Type B pancreatic cell (in vitro differentiated cells): ENCODE data around the gene ACOXL. TPM values are rescaled to one million over a fixed set of nuclear protein-coding genes. Genes with fewer than 3 reads are reported as not detected.
"Not testable (repeated sequence)": the region's sequence is repeated elsewhere in the genome, so short reads cannot be mapped to it uniquely, and the experiment has no call there.

Source experiments
- DNase-seq: peaks from one replicate; pipeline ENCODE4 v3.0.0; 2021; ENCODE audit warnings: mixed read lengths; ENCODE audit not compliant: unreplicated experiment; ENCODE audit errors: extremely low spot score
- H3K27ac Mint-ChIP-seq: 2 replicates; pipeline ENCODE4 v1.8.0; 2021; ENCODE audit warnings: mild to moderate bottlenecking, mixed read lengths
- H3K27me3 Mint-ChIP-seq: 2 replicates; pipeline ENCODE4 v1.8.0; 2021; ENCODE audit warnings: mixed read lengths
- H3K36me3 Mint-ChIP-seq: 2 replicates; pipeline ENCODE4 v1.8.0; 2021; ENCODE audit warnings: mixed read lengths
- H3K4me1 Mint-ChIP-seq: one replicate; pipeline ENCODE4 v1.8.0; 2021; ENCODE audit warnings: mixed read lengths; ENCODE audit not compliant: unreplicated experiment
- H3K4me3 Mint-ChIP-seq: 2 replicates; pipeline ENCODE4 v1.8.0; 2021; ENCODE audit warnings: mild to moderate bottlenecking, mixed read lengths
- H3K9me3 Mint-ChIP-seq: 2 replicates; pipeline ENCODE4 v1.8.0; 2021; ENCODE audit warnings: mixed read lengths
- CTCF ChIP-seq: fragments of 200-600 bp; sonication (generic); conservative IDR thresholded peaks from 2 replicates; pipeline ENCODE4 v1.5.0; 2021; ENCODE audit warnings: antibody characterized with exemption, mild to moderate bottlenecking
- total RNA-seq: library from RNA; stranded (reverse); gene quantifications from 2 replicates; pipeline ENCODE4 v1.2.1, GENCODE V29; 2021; ENCODE audit warnings: low replicate concordance

ACOXL gene
- total RNA-seq, 1 donor from 2014 or later = 1.4 TPM

- DNase-seq = no peak
- TF ChIP-seq CTCF = no peak
These were observed 336.2 kb downstream of the ACOXL start for GRCh38 chr2:111068435-111069058.

GRCh38 chr2:111069722-111070121 lies 337.3 kb downstream of the ACOXL start:
- H3K4me1 Mint-ChIP-seq = no peaks in the 10 kb centered on the region
- TF ChIP-seq CTCF = peak; percentile 41
- H3K27me3 Mint-ChIP-seq = no peaks in the 10 kb centered on the region
- H3K9me3 Mint-ChIP-seq = peaks cover 8% of the 10 kb centered on the region
- H3K4me3 Mint-ChIP-seq = no peak overlapping the region
- DNase-seq = no peak
- no peaks in the 10 kb centered on the region for H3K36me3 Mint-ChIP-seq
- H3K27ac Mint-ChIP-seq = no peak overlapping the region

More at GRCh38 chr2:111068435-111069058, 336.2 kb downstream of the ACOXL start:
- Mint-ChIP-seq H3K27me3 (no peaks in the 10 kb centered on the region), H3K36me3 (no peaks in the 10 kb centered on the region), H3K4me3 (no peak overlapping the region), H3K9me3 (peaks cover 4% of the 10 kb centered on the region), H3K4me1 (no peaks in the 10 kb centered on the region), H3K27ac (peak overlapping the region; percentile 71)

- Mint-ChIP-seq H3K27ac (no peak overlapping the region), H3K4me1 (no peaks in the 10 kb centered on the region), H3K4me3 (no peak overlapping the region), H3K27me3 (no peaks in the 10 kb centered on the region), H3K9me3 (peaks cover 10% of the 10 kb centered on the region), H3K36me3 (no peaks in the 10 kb centered on the region)
- no peak for DNase-seq
- no peak for TF ChIP-seq CTCF
These were observed 339.3 kb downstream of the ACOXL start for GRCh38 chr2:111071600-111072171.

- Mint-ChIP-seq H3K4me3 (no peak overlapping the region), H3K27me3 (no peaks in the 10 kb centered on the region), H3K36me3 (no peaks in the 10 kb centered on the region), H3K4me1 (no peaks in the 10 kb centered on the region), H3K27ac (no peak overlapping the region), H3K9me3 (peaks cover 13% of the 10 kb centered on the region)
- no peak for TF ChIP-seq CTCF
- no peak for DNase-seq
These were observed 340.0 kb downstream of the ACOXL start for GRCh38 chr2:111072220-111072871.

- peaks cover 14% of the 10 kb centered on the region for H3K27me3 Mint-ChIP-seq
- H3K36me3 Mint-ChIP-seq, DNase-seq, H3K27ac Mint-ChIP-seq, H3K4me1 Mint-ChIP-seq, H3K4me3 Mint-ChIP-seq, H3K9me3 Mint-ChIP-seq: not testable (repeated sequence)
These were observed 350.3 kb downstream of the ACOXL start for GRCh38 chr2:111082659-111083058.

GRCh38 chr2:111091811-111092211 lies 359.4 kb downstream of the ACOXL start:
- TF ChIP-seq CTCF = no peak
- DNase-seq = no peak
- Mint-ChIP-seq H3K27me3 (peaks cover 17% of the 10 kb centered on the region), H3K27ac (no peak overlapping the region), H3K4me3 (no peak overlapping the region), H3K4me1 (no peaks in the 10 kb centered on the region), H3K36me3 (no peaks in the 10 kb centered on the region), H3K9me3 (no peaks in the 10 kb centered on the region)
